HG03280 (cell line): ENCODE results near the gene PTPRG.

Experiments
- ATAC-seq: cut with Tn5 transposase; IDR thresholded peaks from one replicate; pipeline ENCODE4 v1.9.1; 2021; ENCODE audit warnings: mild to moderate bottlenecking, moderate library complexity; ENCODE audit not compliant: unreplicated experiment

The PTPRG gene

DNA sequence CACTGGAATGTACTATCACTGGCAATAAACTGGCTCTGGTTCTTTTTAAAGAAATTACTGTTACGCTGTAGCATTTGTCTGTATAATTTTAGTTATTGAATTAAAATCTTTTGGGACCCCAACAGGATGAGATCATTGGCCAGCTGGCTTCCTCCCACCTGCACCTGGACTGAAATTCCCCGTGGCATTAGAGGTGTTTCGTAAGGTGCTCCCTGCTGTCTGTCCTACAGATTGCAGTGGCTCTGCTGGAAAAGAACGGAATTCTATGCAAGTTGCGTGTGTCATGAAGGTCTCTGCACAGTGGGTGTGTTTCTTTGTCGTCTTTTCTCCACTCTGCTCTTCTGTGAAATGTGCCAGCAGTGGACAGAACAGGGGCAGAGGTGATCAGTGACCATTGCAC lies 383.4 kb downstream of the PTPRG start:
- no peak for ATAC-seq

DNA sequence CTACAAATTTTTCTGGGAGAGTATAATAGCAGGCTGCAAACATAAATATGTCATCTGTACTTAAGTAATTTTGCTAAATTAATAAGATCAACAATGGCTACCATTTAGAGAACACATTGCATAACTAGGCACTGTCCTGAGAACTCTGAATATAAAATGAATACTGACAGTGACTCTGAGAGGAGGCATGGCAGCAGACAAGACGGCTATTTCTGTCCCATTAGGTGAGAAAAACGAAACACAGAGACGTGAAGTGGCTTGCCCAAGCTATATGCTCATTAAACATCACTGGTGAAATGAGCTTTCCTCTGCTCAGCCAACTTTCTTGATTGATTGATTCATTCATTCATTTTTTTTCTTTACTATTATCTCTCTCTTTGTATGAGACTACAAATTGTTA lies 384.3 kb downstream of the PTPRG start:
- ATAC-seq, result no peak

DNA sequence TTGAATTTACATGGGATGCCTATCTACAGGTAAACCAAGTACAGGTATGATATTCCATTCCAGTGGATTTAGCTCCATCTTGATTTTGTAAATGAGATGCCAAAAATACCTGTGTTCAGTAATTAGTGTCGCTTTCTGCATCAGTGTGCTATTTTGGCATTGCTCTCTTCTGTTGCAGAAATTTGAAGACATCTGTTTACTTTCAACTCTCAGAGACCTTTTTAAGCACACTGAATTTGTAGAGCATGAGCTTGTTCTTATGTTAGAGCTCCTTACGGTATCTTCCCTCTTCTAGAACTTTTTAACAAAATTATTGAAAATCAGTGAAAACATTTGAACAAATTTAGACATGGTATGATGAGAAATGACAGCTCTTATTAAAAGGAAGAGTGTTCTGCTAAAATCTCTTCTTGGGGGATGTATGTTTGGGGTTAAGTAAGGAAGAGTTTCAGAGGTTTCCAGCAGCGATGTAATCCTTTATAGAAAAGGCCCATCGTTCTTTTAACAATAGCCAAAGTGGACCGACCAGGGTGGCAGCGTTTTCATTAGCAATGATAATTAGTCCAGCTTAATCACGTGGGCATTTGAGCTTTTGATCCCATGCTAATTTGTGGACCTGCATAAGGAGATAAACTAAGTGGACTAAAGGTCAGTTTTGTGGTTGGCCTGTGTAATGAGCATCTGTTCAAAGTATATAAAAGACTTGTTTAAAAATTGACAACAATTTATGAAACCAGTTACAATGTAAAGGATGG lies 385.4 kb downstream of the PTPRG start:
- ATAC-seq, result no peak

DNA sequence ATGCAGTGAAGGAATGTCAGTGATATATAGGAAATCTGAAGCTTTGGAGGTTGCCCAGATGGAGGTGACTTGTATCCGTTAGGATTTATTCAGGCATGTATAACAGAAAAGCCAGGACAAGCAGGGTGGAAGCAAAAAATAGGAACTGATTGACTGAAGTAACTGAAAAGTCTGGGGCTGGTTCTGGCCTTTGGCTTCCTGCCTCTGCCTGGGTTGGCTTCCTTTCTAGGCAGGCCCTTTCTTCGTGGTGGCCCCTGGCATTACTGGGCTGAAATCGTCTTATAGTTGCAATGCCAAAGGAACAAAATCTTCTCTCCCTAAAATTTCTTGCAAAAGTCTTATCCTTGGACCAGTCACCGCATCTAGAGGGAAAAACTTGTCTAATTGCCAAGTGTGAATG lies 386.1 kb downstream of the PTPRG start:
- ATAC-seq, result no peak

DNA sequence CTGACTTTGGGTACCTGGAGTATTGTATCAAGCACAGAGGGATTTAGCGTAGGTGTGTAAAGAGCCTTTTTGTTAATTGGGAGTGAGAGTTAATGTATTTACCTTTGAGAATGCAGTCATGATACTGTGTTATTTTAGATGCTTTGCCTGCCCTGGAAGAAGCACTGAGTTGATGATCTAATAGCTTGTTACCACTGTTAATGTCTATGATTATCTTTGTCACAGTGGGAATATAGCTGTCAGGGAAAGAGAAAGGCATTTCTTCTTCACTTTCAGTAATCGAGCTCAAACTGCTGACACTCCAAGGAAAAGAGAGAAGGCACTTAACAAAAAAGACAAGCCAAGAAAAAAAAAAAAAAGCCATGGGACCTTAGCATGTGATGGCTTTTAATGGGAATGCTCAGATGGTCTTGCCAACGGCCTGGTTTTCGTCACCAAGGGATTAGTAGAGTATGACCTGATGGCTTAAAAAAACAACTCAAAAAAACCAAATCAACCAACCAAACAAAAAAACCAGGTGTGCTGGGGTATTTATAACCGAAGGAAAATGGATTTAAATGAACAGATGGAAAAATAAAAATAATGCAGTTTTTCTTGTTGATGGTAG lies 387.4 kb downstream of the PTPRG start:
- no peak for ATAC-seq

DNA sequence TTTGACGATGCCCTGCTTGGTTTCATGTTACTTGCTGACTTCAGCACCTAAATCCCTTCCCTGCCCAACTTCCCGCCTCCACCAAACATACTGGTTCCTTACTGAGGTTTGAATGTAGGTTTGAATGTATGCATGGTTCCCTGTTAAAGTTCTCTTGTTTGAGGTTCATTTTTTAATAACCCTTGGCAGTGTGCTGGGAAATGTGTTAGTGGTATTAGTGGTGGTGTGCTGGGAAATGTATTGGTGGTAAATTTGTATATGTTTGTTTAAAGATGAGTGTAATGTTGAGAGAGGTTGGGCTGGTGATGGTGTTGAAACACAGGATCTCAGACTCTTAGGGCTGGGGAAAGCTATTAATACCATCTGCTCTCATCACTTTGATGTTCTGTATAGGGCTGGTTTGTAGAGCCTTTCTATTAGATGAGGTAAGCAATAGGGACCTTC lies 392.7 kb downstream of the PTPRG start:
- no peak for ATAC-seq

DNA sequence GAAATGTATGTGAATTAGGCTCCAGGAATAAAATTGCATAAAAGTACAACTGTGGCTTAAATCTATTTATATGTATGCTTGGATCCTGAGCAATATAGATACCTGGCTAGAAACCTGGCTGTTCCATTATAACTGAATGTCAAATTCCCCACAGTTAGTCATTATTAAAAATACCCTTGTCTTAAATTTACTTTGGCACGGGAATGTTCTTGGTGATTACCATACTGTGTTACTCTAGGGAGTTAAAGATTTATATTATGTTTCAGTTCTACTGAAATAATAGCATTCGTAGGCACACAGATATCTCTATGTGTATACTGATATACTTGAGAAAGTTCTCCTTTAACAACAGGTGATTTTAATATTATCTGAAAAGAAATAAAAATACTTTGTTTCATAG lies 394.1 kb downstream of the PTPRG start:
- ATAC-seq, result no peak

DNA sequence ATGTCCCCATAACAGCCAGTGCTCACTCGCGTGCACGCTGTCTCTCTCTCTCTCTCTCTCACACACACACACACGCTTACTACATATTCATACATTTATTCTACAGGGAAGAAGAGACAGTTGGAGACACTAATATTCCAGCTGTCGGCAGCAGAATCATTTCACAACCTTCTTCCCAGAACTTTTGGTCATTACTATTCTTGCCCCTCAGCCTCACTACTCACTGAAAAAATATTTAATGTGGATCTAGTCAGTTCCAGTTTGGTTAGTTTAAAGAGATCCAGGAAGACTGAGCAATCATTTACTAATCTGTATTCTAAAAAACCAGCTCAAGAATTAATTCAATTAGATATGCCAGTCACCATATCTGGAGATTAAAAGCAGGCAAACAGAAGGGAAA lies 394.9 kb downstream of the PTPRG start:
- ATAC-seq, result no peak

DNA sequence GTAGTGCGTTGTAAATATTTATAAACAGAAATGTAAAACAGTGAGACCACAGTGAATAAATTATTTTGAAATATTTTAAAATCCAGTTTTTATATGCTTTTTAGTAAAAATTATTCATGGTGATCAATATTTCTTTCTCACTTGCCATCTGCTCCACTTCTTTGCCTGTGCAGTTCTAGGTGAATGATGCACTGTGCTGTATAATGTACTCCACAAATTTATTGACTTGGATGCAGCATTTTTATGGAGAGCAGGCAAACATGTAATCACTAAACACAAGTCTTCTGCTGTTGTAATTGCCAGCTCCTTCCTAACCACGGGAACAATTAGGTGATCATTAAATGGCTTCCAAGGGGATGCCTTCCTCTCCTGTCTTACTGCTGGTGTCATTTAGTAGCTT lies 395.9 kb downstream of the PTPRG start:
- no peak for ATAC-seq

DNA sequence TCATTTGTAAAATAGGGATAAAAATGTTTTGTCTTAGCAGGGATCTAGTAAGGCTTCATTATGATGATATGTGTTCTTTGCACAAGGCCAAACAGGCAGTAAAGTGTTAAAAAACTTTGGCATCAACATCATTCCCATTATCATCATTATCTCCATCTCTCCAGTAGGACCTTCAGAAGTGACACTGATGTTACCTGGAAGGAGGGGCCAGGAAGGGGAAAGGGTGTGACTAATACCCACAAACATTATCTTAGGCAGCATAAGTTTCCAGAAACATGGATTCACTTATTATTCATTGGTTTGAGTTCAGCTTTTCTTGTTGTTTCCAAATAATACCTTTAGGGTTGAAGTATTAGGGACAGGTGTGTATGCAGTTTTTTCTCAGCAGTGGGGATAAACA lies 399.6 kb downstream of the PTPRG start:
- ATAC-seq, result no peak

DNA sequence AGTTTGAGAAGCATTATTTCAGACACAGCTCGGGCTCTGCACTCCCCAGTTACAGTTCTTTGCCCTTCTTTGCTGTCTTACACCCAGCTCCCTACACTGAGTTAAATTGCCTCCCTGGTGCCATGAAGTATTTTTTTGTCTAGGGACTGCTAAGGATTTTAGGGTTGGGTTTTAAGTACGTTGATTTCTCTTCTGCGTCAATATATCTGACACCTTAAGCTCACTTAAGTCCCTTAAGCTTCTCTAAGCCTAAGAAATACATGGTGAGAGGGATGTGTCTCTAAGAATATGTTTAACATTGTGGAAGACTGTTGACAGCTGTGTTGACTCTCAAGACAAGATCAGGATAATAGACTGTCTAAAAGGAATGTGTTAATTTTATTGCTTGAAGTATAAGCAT lies 400.5 kb downstream of the PTPRG start:
- ATAC-seq, result no peak

DNA sequence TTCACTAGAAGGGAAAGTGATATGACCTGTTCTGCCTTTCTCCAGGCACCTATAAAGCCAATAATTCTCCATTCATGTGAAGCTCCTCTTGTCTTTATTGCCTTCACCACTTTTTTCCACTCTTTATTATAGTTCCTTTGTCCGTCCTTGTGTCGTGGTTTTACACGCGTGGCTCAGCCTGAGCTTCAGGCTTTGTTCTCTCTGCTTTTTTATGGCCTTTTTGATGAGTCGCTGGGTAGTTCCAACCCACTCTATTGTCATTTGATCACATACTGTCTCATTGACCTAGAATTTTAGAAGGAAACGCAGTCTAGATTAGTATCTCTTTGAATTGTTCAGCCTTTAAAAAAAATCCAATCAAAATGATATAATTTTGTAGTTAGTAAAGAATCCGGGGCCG lies 403.2 kb downstream of the PTPRG start:
- no peak for ATAC-seq

DNA sequence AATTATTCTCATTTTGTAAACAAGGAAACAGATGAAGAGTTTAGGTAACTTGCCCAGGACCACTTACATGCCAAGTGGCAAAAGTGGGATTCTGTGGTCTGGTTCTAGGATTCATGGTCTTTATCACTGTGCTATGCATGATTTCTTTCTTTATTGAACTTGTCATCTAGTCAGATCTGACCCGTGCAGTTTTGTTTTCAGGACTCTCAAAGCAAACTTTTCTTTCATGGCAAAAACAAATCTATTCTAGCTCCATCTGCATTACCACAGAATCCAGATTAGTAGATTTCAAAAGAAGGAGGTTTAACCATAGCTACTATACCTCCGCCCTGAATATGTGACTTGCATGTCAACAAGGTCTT lies 404.4 kb downstream of the PTPRG start:
- no peak for ATAC-seq

DNA sequence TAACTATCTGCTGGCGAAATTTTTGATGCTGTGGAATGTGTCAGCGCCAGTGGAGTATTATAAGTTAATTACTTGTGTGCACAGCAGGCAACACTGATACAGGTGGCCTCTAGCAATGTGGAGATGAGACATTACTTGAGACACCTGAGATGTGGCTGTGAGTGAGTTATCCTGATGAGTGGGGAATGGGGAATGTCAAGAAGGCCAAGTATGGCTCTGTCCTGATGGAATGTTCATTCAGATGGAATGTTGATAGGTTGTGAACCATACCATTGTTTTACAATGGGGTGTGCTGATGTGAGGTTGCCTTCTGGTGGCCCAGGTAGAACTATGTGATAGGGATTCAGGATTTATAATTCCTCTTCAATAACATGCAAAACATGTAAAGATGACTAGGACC lies 404.8 kb downstream of the PTPRG start:
- ATAC-seq, result no peak

DNA sequence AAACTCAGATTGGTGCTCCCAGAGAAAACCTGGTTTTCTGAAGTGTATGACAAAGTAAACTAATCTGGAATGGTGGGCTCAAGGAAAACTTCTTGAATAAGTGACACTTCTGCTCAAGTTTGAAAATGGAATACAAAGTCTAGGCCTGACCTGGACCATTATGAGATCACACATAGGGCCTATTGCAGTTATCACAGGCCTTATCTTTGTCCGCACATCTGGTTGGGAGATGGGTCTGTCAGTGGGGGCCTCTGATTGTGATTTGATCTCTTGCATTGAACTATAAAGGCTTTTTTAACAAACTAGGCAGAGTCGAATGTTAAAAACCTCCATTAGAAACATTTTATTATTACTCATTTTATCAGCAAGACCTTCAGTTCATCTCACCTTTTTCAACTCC lies 405.6 kb downstream of the PTPRG start:
- ATAC-seq, result no peak

DNA sequence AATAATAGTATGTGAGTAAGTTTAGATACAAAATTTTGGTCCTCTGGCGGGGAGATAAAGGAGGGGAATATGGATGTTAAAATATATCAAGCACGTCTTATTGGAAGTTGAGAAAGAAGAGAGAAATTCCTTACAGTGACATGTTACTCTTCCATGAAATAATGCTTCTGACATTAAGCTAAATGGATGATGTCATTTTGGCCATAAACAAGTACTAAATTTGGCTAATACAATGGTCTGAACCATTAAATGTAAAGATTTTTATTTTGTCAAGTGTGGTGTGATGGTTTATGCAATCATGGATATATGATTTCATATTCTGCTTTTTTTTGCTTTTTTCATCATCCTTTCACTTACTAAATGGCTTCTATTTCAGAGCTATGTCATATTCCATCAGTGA lies 406.6 kb downstream of the PTPRG start:
- no peak for ATAC-seq

DNA sequence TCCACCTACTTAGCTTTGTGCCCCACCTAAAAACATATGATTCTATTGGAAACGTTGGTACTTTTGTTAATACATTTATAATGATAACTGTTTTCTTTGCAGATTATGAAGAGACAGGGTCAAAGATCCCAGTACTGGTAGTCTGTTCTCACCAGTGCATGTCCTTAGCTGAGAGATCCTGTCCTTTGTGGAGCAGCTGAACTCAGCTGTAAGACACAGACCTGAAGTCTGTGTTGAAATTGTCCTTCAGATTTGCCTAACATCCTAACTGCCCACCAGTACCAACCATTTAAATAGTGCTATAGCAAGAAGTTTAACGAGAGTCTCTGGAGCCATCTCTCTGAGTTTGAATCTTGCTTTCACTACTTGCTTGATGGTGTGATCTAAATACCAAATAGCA lies 413.3 kb downstream of the PTPRG start:
- ATAC-seq, result no peak

DNA sequence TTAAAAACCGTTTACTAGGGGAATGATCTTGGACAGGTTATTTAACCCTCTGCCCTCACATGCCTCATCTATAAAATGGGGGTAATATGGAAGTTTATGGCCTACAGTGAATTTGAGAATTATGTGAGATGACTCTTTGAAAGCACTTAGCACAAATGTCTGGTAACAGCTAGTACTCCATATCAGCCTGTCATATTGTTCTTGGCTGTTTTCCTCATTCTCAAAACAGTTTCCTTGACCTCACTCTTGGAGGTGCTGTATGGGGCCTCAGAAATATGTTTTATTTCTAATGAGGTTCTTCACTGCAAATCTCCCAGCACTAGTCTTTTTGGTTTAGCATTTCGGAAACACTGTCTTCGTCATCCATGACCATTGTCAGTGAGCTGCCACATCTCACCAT lies 413.8 kb downstream of the PTPRG start:
- ATAC-seq, result no peak

DNA sequence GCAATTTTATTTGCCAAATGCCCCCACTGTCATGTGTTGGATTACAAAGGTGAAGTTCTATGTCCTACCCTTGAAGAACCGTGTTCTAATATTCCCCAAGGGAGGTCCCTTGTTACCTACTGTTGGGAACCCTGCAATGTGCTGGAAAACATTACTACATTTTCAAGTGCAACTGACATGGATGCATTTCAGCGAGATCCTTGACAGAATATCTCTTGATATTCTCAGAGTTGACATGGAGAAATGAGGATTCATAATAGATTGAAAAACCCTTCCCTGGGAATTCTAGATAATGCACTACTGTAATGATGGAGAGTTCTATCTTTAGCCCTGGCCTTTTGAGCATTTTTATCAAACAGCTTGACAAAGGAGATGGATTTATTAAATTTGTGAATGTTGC lies 414.6 kb downstream of the PTPRG start:
- no peak for ATAC-seq

DNA sequence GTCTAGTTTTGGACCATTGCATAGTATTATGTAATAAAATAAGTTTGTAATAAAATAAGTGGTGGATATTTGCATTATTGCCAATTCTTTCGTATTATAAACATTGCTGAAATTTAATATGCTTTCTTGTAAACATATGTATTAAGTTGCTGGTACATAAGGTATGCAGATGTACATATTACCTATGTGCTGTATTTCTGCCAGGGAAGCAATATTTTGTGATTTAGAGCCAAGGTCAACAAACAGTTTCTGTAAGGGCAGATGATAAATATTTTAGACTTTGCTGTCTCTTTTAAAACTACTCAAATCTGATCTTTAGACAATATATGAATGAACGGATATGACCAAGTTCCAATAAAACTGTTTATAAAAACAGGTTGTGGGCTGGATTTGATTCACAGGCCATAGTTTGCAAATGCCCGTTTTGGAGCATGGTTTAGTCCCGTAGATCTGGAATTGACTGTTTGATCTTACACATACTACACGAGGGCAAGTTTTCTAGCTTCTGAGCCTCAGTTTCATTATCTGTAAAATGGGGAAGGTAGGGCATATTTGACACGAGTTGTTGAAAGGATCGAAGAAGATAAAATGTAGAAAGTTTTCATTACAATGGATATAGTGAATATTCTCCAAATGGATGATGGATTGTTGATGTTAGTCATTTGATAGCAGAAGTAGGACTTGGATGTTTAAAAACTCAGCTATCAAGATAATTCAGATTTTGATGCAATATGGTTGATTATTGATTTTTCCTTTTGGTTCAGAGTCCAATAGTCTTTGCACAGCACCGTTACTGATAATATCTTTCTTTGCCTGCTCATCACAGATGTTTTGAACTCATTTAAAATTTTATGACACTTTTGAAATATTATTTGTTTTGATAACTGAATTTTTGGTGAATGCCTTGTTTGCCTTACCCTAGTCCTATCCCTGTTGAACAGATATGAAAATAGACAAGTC lies 417.4 kb downstream of the PTPRG start:
- ATAC-seq, result no peak

DNA sequence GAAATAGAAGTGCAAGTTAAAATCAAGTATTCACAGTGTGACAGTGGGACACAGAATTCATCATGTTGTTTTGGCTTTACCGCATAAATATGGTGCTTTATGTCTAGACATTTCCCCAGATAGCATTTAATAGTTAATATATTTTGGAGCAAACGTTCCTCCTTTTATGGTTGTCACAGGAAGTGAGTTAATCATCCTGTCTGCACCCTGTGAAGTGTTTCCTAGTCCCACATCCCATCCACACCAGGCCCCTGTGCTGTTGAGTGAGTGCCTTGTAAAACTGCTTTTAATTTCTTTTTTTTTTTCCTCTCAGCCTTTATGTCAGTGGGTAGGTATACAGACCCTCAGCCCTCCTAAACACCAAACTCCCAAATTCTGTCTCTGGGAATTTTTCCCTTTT lies 418.3 kb downstream of the PTPRG start:
- ATAC-seq, result no peak

DNA sequence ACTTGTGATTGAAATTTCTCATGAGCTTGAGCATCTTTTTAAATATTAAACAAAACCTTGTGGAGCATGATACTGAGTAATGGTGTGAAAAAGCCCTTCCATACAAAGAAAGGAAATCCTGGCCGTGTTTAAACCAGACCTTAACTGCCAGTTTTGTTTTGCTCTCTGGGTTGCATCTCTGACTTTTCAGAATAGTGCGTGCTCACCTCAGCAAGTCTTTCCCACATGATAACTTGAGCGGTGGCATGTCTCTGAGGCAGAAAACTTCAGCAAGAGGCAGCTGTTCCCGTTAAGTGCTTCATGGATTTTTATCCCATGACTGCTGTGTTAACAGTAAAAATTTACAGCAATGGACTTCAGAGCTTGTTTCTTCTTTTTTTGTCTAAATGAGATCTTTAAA lies 418.7 kb downstream of the PTPRG start:
- ATAC-seq, result no peak
